ENCODE data around the gene EVI5L.
"Not testable (repeated sequence)": the region's sequence is repeated elsewhere in the genome, so short reads cannot be mapped to it uniquely, and the experiment has no call there.

The EVI5L gene

GRCh38 chr19:7848779-7849457, 18.9 kb downstream of the EVI5L start:
- DNase-seq: no peak

DNA sequence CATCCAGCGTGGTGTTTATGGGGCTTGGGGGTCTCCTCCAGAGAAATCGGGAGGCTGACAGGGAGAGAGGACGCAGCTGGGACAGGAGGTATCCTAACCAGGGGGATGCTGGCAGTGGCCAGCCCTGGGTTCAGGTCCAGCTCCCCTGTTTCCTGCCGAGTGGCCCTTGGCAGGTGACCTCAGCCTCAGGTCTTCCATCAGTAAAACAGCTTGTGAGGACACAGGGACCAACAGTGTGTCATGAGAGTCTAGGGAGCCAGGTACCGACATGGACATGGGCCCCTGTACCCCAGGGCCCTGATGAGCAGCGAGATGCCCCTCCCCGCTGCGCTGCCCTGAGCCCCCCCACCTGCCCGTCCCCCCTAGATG, 19.6 kb downstream of the EVI5L start:
- no peak for DNase-seq

DNA sequence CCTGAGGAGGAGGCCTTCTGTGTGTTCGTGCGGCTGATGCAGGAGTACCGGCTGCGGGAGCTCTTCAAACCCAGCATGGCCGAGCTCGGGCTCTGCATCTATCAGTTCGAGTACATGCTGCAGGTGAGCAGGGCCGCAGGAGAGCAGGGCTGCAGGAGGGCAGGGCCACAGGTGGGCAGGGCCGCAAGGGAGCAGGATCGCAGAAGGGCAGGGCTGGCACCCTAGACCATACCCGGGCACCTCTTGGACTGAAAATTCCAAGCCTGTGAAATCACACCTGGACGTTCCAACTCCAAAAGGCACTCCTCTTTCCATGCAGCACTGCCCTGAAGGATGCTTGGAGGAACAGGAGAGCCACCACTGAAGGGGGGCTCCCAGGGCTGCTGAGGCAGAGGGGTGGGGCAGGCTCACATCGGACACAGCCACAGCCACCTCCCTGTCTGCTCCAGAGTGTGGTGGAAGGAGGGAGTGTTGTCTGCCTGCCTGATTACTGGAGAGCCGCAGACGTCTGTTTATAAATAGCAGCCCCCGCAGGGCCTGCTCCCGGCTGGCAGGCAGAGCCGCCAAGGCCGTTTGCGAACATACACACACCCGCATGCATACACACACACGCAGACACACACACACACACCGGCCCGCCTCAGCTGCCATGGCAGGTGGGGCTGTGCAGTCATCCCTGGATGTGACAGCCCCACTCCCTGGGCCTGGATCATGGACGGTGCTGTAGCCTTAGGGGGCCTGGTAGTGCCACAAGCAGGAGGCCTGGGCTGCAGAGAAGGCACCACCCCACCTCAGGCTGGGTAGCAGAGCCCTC, 20.2 kb downstream of the EVI5L start:
- no peak for DNase-seq

GRCh38 chr19:7850945-7851622, 21.1 kb downstream of the EVI5L start:
- no peak for DNase-seq

DNA sequence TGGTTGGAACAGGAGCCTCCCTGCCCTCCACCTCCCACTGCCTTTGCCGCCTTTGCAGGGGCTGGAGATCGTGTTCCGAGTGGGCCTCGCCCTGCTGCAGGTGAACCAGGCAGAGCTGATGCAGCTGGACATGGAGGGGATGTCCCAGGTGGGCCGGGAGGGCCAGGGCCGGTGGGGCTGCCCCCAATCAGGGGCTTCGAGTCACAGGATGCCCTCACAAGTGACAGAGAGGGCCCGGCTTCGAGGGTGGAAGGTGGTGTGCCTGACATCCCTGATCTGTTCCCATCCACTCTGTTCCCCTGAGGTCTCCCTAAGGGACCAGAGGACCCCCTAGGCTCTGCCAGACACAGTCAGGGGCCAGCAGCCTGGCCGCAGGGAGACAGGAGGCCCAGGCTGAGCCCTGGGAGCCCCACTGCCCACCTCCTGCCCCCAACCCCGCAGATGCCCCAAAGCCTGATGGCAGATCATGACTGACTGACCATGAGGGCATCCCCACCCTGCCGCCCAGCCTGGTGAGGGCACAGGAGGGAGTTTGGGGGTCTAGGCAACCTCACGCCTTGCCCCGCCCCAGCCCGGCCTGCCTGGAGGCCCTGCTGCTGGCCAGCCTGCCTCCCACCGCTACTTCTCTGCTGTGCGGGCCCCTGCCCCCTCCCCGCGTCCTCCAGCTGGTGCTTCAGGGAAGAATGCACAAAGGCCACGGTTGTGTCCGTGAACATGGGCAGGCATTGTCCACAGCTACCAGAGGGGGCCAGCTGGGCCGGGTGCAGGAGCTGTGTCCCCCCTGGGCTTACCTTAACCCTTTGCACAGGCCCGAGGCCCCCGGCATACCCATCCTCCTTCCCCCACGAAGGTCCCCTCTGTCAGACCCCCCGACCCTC, 21.8 kb downstream of the EVI5L start:
- DNase-seq: no peak

DNA sequence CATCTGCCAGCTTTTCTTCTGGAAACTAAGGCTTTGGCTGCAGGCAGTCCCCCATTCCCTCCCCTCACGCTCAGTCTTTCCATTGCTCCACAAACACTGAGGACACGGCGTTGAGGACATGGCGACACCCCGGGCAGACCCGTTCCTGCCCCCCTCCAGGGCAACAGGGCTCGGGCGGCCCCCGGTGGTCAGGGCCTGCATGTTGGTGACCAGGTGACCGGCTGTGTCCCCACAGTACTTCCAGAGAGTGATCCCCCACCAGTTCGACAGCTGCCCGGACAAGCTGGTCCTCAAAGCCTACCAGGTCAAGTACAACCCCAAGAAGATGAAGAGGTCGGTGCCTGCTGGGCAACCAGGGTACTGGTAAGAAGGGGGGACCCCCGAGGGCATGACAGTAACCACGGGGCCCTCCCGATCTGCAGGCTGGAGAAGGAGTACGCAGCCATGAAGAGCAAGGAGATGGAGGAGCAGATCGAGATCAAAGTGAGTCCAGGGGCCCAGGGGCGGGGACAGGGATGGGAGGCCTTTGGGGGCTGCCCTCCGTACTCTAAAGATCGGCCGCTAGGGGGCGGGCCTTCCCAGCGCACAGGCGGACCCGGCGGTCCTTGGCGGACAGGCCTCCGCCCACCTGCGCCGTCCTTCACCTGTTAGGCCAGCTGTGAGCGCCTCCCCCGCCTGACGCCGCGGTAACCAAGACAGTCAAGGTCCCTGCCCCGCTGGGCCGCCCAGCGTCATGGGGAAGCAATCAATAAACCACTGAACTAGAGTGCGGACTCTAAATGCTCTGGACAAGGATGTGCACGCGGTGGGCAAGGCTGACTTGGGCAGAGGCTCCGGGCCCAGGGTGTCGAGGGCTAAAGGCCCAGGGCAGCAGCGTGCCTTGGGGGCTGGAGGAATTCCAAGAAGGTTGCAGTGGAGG, 23.1 kb downstream of the EVI5L start:
- peak; percentile 78 for DNase-seq

DNA sequence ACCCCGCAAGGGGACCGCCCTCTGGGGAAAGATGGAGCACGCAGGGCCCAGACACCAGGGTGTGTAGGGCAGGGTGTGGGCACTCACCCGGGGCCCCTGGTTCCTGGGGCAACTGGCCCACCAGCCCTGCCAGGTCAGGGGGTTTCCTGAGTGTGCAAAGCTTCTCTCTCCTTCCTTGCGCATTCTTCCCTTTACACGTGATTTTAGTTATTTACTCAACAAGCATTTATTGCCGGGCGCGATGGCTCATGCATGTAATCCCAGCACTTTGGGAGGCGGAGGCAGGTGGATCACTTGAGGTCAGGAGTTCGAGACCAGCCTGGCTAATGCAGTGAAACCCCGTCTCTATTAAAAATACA, 23.7 kb downstream of the EVI5L start:
- DNase-seq: no peak

GRCh38 chr19:7855426-7856108, 25.5 kb downstream of the EVI5L start:
- DNase-seq: no peak

DNA sequence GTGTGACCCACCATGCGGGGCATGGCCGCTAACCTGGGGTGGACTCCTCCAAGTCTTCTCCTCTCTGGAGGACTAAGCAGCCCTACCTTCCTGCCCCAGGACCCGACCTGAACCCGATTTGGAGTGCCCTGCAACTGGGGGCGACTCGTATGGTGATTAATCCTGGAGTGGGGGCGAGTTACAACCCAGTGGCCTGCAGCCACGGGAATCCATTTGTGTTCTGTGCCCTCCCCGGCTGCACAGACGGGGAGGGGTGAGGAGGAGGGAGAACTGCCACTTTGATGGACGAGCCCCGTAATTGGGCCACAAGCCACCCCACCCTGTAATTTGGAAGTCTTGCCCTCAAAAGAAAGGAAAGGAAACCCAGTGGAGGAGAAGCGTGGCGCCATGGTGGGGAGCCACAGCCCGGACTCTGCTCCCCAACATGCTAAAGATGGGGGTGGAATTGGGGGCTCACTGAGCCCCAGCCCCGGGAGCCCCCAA, 26.1 kb downstream of the EVI5L start:
- DNase-seq: no peak

- DNase-seq: no peak
Observed at GRCh38 chr19:7856679-7857663, 27.0 kb downstream of the EVI5L start.

GRCh38 chr19:7857727-7858108, 27.7 kb downstream of the EVI5L start:
- DNase-seq: no peak

- no peak for DNase-seq
Observed at GRCh38 chr19:7858109-7858770, 28.2 kb downstream of the EVI5L start.

- not testable (repeated sequence) for DNase-seq
Observed at GRCh38 chr19:7859087-7859486, 29.1 kb downstream of the EVI5L start.

DNA sequence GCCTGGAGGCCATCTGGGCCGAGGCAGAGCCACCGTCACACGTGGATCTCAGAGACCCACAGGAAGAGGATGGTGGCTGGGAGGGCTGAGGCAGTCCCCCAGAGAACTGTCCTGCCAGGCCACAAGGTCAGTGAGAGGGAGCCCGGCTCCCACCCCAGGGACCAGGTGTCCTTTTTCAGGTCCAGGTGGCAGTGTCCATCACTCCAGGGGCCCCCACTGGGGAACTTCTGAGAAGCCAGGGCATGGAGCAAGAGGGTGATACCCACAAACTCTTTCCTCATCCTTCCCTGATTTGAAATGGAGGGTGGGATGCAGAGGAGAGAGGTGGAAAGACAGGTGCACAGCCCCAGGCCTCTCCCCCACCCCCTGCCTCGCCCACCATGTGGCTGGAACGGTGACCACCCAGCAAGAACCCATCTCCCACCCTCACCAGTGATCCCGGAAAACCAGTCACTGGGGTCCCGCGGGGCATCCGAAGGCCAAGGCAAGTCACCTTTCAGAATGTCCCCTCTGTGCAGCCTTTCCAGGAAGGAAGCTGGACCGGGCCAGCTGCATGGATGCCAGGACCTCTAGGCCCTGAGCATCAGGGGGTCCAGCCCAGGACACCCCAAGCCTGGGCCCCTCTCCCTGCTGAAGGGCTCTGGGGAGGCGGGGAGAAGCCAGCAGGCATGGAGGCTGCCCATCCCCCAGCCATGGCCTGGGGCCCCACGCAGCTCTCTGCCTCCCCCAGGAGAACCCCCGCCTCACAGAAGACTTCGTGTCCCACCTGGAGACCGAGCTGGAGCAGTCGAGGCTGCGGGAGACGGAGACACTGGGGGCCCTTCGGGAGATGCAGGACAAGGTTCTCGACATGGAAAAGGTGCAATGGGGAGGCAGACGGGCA, 30.1 kb downstream of the EVI5L start:
- DNase-seq: no peak

DNA sequence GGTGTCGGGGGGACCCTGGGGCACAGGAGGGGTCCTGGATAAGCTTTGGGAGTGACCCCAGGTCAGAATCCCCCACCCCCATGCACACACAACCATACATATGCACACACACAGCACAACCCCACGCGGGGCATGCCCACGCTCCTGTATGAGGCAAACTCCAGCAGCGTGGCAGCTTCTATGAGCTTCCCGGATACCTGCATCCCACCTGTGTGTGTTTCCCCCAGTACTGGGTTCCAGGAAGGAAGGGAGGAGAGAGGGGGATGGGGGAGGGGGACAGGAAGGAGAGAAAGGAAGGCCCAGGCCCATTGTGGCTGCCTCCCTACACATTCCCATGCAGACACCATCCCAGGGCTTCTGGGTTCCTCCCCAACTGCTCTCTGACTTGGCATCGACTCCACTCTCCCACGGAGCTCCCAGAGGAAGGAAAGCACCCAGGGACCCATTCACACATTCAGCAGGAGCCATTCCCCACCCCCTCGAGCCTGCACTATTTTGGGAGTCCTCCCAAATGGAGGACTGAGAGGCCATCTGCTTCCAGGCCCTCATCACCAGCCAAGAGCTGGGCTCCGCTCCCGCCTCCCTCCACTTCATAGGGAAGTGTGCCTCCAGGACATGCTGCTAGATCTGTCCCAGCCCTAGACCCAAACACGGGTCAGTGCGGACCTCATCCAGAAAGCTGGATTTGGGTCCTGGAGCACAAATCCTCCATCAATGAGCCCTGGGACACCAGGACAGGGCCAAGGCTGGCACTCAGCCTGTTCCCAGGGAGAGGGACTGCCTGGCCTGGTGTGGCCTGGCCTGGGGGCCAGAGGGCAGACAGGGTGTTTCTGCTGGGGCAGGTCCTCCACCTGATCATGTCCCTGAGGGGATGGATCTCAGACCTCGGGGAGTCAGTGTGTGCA, 30.9 kb downstream of the EVI5L start:
- DNase-seq: no peak

- DNase-seq: no peak
Observed at GRCh38 chr19:7861619-7862412, 31.8 kb downstream of the EVI5L start.
